GM23248 (cell line): Measurements from ENCODE around the gene MON1B.

ENCODE experiments used
- EZH2 ChIP-seq: fragments of 200-600 bp; sonication (generic); IDR thresholded peaks from 2 replicates; pipeline ENCODE4 v1.6.1; 2018; ENCODE audit warnings: antibody characterized with exemption, mild to moderate bottlenecking; ENCODE audit not compliant: insufficient read depth, poor library complexity, severe bottlenecking
- EZH2phosphoT487 ChIP-seq: fragments of 200-600 bp; sonication (generic); IDR thresholded peaks from 2 replicates; pipeline ENCODE4 v1.6.1; 2018; ENCODE audit warnings: antibody characterized with exemption, moderate library complexity, mild to moderate bottlenecking, low read depth; ENCODE audit not compliant: insufficient read depth

- TF ChIP-seq EZH2phosphoT487 (no peak), EZH2 (no peak)
Measured at GRCh38 chr16:77221482-77221881, 30.5 kb downstream of the MON1B start.
